ENCODE results near the gene ZNF514.
"Not testable (repeated sequence)": the region's sequence is repeated elsewhere in the genome, so short reads cannot be mapped to it uniquely, and the experiment has no call there.

Gene ZNF514

DNA sequence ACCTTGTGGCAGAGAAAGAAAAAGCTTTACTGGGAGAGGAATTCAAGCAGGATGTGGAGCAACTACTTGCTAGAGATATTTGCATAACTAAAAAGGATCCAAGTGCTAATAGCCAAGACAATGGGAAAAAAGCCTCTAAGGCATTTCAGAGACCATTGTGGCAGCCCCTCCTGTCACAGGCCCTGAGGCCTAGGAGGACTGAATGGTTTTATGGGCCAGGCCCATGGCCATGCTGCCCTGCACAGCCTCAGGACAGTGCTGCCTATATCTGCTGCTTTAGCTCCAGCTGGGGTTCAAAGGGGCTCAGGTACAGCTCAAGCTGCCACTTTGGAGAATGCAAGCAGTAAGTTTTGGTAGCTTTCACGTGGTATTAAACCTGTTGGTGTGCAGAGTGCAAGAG is 20.9 kb downstream of the ZNF514 start:
- no peak for DNase-seq (ENCODE audit: low read depth in 2 of 3, low spot score in 2 of 3)

DNA sequence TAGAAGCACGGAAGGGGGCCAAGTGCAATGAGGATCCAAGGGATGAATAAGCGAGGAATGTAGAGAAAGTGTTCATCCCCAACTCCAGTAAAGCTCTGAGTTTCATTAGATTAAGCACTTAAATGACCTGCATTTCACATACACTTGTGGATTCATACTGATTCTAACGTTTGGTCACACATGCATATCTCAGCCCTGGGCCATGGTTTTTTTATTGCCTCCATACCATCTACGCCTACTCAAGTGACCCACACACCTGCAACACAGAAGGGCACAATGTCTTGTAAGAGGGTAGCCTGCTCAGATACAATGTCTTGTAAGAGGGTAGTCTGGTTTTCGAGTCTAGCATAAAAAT is 37.5 kb downstream of the ZNF514 start:
- no peak for DNase-seq (ENCODE audit: low read depth in 2 of 3, low spot score in 2 of 3)

DNA sequence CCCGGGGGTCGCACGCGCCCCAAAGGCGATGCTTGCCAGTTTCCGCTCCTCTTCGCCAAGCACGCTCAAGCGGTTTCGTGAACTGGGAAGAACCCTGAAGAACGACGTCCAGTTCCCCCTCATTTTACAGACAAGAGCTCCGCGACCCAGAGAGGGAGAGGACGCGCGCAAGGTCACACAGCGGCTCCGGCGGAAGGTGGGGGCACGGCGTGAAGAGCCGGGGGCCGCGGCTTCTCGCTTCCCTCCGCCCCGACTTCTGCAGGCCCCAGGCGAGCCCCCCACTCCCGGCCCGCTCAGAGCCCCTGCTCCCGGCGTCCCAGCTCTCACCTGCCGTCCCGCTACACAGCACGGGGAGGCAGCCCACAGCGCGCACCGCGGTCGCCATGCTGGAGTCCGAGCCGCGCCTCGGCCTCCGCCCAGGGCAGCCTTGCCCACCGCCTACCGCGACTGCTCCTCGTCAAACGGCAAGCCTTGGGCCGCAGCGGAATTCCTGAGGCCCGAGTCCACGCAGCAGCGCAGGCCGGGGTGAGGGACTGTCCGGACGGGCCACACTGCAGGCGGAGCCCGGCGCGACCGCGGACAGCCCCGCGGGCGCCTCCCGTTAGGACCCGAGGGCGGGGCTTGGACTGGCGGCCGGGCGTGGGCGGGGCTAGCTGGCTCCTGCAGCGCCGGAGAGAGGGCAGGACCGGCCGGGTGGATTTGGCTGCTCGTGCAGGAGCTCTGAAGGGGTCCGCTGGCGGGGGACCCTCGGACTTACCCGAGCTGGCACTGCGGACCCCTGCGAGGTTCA is 38.0 kb downstream of the ZNF514 start, which contains the start of gene MRPS5:
TSS of gene MRPS5 (minus strand) at position 402 of the 790 bp plus-strand sequence. CDS start at position 385, 17 bp downstream.
- peak; percentile 69 to 90 (median 77) for DNase-seq (ENCODE audit: low read depth in 2 of 3, low spot score in 2 of 3)

DNA sequence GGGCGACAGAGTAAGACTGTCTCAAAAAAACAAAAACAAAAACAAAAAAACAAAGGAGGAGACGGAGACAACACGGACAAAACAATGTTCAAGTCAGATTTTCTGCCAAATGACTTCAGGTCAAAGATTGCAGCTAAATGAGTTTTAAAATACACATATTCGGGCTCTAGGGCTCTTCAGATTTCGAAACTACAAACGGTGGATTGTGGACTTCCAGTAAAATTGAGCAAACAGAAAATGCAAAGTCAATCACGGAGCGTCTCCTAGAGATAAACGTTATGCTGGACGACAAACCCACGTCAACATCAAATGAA is 38.6 kb downstream of the ZNF514 start:
- no peak for DNase-seq (ENCODE audit: low read depth in 2 of 3, low spot score in 2 of 3)

DNA sequence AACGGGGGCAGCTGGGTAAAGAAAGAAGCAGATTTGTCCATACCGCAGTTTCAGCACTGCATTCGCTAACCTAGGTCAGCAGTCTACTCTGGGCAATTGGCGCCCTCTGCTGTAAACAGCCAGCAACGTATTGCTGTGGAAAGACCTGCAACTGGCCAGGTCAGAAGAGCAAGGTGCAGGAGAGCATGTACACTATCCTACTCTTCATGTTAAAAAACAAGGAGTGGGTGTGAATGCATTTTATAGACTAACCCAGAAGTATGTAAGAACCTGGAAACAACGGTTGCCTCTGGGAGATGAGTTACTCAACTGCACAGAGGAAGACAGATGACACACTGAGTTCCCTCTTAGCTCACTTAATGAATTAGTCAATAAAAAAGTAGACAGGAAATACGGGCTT is 44.2 kb downstream of the ZNF514 start:
- peak in 2 of 3 experiments; percentile 18 to 28 for DNase-seq (ENCODE audit: low read depth in 2 of 3, low spot score in 2 of 3)

DNA sequence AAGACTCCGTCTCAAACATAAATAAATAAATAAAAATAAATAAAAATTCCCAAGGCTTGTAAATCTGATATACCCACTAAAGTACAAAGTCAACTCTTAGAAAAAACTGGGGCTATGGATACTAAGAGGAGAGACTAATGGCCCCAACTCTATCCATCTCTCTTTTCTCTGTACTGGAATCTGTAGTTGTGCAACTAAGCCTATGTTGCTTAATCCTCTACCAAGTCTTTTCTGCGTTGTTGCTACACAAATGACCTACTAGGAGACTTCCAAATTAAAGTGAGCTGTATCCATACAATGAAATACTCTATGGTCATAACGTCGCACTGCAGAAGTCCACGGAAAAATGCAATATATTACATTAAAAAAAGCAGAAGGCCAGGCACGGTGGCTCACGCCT is 46.2 kb downstream of the ZNF514 start:
- DNase-seq (ENCODE audit: low read depth in 2 of 3, low spot score in 2 of 3) = no peak

DNA sequence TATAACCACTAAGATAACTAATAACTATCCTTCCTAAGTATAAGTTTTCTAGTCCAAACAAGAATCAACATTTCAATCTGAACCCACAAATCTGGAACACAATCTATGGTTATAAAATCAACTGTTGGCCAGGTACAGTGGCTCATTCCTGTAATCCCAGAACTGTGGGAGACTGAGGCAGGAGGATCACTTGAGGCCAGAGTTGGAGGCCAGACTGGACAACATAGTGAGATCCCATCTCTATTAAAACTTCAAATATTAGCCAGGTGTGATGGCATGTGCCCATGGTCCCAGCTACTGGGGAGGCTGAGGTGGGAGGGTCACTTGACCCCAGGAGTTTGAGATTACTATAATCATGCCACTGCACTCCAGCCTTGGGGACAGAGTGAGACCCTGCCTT is 49.3 kb downstream of the ZNF514 start:
- no peak for DNase-seq (ENCODE audit: low read depth in 2 of 3, low spot score in 2 of 3)

DNA sequence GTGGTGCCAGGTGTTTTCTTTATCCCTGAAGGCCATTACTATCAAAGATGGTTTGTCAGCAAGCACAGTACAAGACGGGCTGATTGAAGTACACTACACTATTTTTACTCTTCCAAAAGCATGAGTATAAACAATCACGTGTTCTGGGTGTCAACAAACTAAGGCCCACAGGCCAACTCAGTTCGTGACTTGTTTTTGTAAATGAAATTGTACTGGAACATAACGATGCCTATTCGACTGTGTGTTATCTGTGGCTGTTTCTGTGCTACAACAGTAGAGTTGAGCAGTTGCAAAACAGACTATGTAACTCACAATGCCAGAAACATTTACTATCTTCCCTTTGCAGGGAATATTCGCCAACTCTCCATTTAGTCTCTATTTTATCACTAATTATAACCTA is 50.4 kb downstream of the ZNF514 start:
- DNase-seq (ENCODE audit: low read depth in 2 of 3, low spot score in 2 of 3) = no peak

DNA sequence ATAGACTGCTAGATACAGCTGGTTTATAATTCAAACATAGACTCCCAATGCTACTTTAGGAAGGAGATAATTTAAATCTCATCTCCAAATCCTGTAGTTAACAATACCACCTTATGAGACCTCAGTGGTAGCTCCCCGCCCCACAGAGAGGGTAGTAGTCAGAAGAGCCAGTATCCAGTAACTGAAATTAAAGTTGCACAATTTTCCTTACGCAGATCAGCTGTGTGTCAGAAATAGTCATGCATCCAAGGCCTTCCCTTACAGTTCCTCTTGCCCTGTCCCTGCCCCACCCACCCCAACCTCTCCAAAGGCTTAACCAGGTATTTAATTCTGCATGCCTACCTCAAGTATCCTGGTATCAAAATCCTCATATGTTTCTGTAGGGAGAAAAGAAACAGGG is 53.6 kb downstream of the ZNF514 start:
- DNase-seq (ENCODE audit: low read depth in 2 of 3, low spot score in 2 of 3) = no peak

DNA sequence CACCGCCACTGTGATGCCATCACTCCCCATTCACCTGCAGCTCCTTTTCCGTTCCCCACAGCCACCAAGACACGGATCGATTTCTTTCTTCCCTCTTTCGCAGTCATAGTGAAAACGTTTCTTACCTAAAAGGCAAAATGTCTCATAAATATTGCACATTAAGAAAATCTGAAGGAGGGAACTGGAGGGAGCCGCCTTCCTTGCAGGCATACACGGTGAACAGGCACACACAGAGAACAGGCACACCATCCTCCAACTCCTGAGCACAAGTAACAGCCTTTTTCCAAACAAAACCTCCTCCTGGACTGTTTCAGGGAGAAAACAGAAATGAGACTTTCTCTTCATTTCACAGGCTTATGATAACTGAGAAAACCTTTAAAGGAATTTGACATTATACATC is 55.0 kb downstream of the ZNF514 start:
- no peak for DNase-seq (ENCODE audit: low read depth in 2 of 3, low spot score in 2 of 3)

DNA sequence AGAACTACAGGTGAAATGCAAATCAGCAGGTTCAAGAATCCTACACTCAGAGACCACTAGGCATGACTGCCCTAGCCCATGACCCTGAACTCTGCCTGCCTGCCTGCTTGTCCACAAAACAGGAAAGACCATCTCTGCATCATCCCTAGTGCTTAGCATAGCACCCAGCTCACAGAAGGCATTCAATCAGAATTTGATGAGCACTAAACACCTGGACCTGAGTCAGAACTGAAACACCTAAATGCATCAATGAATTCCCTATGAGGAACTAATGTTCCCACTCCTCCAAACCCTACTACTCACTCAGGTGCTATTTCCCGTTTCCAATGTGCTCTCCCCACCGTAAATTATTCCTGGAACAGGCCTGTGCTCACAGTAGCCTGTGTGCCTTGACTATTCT is 59.7 kb downstream of the ZNF514 start:
- DNase-seq (ENCODE audit: low read depth in 2 of 3, low spot score in 2 of 3) = no peak

DNA sequence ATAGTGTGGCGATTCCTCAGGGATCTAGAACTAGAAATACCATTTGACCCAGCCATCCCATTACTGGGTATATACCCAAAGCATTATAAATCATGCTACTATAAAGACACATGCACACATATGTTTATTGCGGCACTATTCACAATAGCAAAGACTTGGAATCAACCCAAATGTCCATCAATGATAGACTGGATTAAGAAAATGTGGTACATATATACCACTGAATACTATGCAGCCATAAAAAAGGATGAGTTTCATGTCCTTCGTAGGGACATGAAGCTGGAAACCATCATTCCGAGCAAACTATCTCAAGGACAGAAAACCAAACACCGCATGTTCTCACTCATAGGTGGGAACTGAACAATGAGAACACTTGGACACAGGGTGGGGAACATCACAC is 61.4 kb downstream of the ZNF514 start:
- not testable (repeated sequence) for DNase-seq (ENCODE audit: low read depth in 2 of 3, low spot score in 2 of 3)
